ENCODE data around the gene MINDY4.

DNA sequence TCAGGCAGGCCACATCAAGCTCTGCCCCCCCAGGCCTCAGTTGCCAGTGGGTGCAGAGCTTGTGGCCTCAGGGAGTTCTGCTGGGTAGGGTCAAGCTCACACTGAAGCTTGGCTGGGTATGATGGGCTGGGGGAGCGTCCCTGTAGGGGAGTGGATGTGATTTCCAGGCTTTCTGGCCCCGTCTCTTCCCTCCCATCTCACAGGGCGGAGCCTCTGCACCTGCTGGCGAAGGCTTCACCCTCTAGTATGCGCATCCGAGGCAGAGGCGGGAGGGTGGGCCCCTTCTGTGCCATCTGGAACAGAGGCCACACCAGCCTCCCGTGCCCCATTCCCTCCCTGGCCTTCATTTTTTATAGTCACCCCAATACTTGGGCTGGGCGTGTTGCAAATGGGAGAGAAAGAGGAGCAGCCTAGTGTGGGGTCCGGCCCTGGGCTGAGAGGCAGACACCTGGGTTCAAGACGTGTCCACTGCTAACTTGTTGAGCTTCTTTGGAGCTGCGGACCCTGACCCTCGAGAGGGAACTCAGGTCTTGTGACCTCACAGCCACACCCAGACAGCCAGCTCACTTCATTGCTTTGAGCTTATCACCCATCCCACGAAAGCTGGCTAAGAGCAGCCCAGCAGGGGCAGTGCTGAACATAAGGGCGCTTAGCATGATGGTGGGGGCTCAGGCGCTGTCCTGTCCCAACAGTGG is 142.8 kb downstream of the MINDY4 start:
- TF ChIP-seq, protein P1, sequence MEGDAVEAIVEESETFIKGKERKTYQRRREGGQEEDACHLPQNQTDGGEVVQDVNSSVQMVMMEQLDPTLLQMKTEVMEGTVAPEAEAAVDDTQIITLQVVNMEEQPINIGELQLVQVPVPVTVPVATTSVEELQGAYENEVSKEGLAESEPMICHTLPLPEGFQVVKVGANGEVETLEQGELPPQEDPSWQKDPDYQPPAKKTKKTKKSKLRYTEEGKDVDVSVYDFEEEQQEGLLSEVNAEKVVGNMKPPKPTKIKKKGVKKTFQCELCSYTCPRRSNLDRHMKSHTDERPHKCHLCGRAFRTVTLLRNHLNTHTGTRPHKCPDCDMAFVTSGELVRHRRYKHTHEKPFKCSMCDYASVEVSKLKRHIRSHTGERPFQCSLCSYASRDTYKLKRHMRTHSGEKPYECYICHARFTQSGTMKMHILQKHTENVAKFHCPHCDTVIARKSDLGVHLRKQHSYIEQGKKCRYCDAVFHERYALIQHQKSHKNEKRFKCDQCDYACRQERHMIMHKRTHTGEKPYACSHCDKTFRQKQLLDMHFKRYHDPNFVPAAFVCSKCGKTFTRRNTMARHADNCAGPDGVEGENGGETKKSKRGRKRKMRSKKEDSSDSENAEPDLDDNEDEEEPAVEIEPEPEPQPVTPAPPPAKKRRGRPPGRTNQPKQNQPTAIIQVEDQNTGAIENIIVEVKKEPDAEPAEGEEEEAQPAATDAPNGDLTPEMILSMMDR (IDR thresholded peaks at IDR 0.05): no peak
- no peak for TF ChIP-seq EZH2 (IDR thresholded peaks at IDR 0.05; ENCODE audit: borderline replicate concordance, insufficient read depth, low read depth, low read length, poor library complexity, severe bottlenecking)
